ENCODE results near the gene ZNF521.

DNA sequence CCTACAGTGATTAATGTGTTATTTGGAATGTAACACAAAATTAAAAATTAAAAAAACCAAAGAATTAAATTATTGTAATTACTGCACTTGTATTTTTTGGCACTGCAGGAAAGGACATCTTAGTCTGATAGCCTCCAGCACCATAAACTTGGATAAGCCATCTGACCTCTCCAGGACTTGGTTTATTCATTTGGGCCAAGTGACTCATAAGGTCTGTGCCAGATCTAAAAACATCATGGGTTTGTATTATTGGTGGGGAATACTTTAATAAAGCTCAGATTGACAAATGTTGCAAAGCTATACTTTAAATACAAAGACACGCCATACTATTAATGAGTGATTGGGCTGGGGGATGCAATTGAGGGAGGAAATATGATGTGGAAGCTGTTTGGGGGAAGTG, 225.2 kb downstream of the ZNF521 start:
- TF ChIP-seq, protein P1, sequence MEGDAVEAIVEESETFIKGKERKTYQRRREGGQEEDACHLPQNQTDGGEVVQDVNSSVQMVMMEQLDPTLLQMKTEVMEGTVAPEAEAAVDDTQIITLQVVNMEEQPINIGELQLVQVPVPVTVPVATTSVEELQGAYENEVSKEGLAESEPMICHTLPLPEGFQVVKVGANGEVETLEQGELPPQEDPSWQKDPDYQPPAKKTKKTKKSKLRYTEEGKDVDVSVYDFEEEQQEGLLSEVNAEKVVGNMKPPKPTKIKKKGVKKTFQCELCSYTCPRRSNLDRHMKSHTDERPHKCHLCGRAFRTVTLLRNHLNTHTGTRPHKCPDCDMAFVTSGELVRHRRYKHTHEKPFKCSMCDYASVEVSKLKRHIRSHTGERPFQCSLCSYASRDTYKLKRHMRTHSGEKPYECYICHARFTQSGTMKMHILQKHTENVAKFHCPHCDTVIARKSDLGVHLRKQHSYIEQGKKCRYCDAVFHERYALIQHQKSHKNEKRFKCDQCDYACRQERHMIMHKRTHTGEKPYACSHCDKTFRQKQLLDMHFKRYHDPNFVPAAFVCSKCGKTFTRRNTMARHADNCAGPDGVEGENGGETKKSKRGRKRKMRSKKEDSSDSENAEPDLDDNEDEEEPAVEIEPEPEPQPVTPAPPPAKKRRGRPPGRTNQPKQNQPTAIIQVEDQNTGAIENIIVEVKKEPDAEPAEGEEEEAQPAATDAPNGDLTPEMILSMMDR (IDR thresholded peaks at IDR 0.05) = no peak
- TF ChIP-seq POLR2AphosphoS5 (IDR thresholded peaks at IDR 0.05) = no peak
- no peak for TF ChIP-seq POLR2A (IDR thresholded peaks at IDR 0.05)

Measured in upper lobe of left lung (tissue), 4 donors.